SU-DHL-6 (cell line): ENCODE data around the gene HOXA11.

Experiments
- H2AFZ ChIP-seq: fragments of 200-600 bp; sonication (generic); 2 replicates; pipeline ENCODE4 v1.6.1; 2014; ENCODE audit warnings: low read depth, mild to moderate bottlenecking, moderate library complexity, mixed read lengths, antibody characterized with exemption, low read length; ENCODE audit not compliant: severe bottlenecking
- H3F3A ChIP-seq: fragments of 200-600 bp; shearing (Covaris generic); 2 replicates; pipeline ENCODE4 v1.6.0; 2016; ENCODE audit warnings: antibody characterized with exemption, mild to moderate bottlenecking; ENCODE audit not compliant: insufficient read depth
- H3K27ac ChIP-seq: fragments of 200-600 bp; sonication (generic); 2 replicates; pipeline ENCODE4 v1.5.1; 2016; ENCODE audit warnings: low read depth, mild to moderate bottlenecking, low read length, moderate library complexity, mixed read lengths
- H3K27me3 ChIP-seq: fragments of 200-600 bp; sonication (generic), shearing (Covaris generic); 2 replicates; pipeline ENCODE4 v1.6.0; 2014; ENCODE audit warnings: mild to moderate bottlenecking, low read length
- H3K36me3 ChIP-seq: fragments of 200-600 bp; sonication (generic); 2 replicates; pipeline ENCODE4 v1.6.1; 2014; ENCODE audit warnings: mild to moderate bottlenecking, low read length, mixed read lengths
- H3K4me2 ChIP-seq: fragments of 300-600, 200-600 bp; shearing (Covaris generic), sonication (generic); 2 replicates; pipeline ENCODE4 v1.6.0; 2014; ENCODE audit warnings: low read length, low read depth, mild to moderate bottlenecking; ENCODE audit not compliant: poor library complexity, severe bottlenecking
- H3K4me3 ChIP-seq: fragments of 200-600 bp; sonication (generic); 2 replicates; pipeline ENCODE4 v1.5.1; 2014; ENCODE audit warnings: antibody characterized with exemption, low read length, mild to moderate bottlenecking, mixed read lengths; ENCODE audit not compliant: insufficient read depth, poor library complexity, severe bottlenecking
- H3K79me2 ChIP-seq: fragments of 200-600 bp; sonication (generic); 2 replicates; pipeline ENCODE4 v1.6.1; 2014; ENCODE audit warnings: mild to moderate bottlenecking, low read length, moderate library complexity; ENCODE audit not compliant: insufficient read depth
- H3K9ac ChIP-seq: fragments of 200-600 bp; sonication (generic); 2 replicates; pipeline ENCODE4 v1.7.0; 2014; ENCODE audit warnings: mild to moderate bottlenecking, low read length
- H3K9me2 ChIP-seq: fragments of 200-600 bp; sonication (generic); replicated peaks from 2 replicates; pipeline ENCODE4 v1.6.1; 2014; ENCODE audit warnings: low read length; ENCODE audit not compliant: insufficient read depth
- H3K9me3 ChIP-seq: fragments of 200-600 bp; sonication (generic); 2 replicates; pipeline ENCODE4 v1.6.1; 2014; ENCODE audit warnings: low read length, mixed read lengths; ENCODE audit not compliant: insufficient read depth
- H4K20me1 ChIP-seq: fragments of 200-600 bp; sonication (generic); 2 replicates; pipeline ENCODE4 v1.6.1; 2014; ENCODE audit warnings: low read depth, mild to moderate bottlenecking, antibody characterized with exemption, low read length, moderate library complexity, mixed read lengths
- EZH2phosphoT487 ChIP-seq: fragments of 200-600 bp; sonication (generic), shearing (Covaris generic); conservative IDR thresholded peaks from 2 replicates; pipeline ENCODE4 v1.6.1; 2018; ENCODE audit warnings: mild to moderate bottlenecking, antibody characterized with exemption, low read length, moderate library complexity, mixed read lengths
- TF ChIP-seq, protein P1 (sequence below): fragments of 200-600 bp; sonication (generic); IDR thresholded peaks from one replicate; pipeline ENCODE4 v1.5.1; 2017; ENCODE audit warnings: antibody characterized with exemption, mild to moderate bottlenecking, low read length, moderate library complexity; ENCODE audit not compliant: insufficient read depth, poor library complexity, severe bottlenecking

HOXA11 gene

DNA sequence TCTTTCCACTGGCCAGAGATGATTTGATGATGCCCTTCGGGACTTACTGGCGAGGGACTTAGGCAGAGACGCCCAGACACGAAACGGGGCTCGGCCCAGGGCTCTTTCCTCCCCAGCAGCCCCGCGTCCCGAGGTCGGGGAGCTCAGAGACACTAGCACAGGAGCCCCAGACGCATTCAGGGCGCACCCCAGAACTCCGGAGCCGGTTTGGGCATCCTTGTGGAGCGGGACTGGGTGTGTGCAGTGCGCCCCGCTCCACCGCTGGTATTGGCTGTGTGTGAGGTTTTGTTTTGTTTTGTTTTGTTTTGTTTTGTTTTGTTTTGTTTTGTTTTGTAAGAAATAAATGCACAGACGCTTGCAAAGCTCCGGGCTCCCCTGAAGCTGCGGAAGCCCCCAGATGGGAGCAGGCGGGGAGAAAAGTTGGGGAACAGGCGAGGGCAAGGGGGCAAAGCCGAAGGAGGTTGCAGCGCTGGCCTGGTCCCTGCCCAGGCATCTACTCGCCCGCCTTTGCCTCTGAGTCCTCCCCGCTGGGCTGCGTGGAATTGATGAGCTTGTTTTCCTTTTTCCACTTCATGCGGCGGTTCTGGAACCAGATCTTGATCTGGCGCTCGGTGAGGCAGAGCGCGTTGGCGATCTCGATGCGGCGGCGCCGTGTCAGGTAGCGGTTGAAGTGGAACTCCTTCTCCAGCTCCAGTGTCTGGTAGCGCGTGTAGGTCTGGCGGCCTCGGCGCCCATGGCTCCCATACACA lies 39.7 kb downstream of the HOXA11 start:
- no peak for TF ChIP-seq EZH2phosphoT487
- TF ChIP-seq, protein P1, sequence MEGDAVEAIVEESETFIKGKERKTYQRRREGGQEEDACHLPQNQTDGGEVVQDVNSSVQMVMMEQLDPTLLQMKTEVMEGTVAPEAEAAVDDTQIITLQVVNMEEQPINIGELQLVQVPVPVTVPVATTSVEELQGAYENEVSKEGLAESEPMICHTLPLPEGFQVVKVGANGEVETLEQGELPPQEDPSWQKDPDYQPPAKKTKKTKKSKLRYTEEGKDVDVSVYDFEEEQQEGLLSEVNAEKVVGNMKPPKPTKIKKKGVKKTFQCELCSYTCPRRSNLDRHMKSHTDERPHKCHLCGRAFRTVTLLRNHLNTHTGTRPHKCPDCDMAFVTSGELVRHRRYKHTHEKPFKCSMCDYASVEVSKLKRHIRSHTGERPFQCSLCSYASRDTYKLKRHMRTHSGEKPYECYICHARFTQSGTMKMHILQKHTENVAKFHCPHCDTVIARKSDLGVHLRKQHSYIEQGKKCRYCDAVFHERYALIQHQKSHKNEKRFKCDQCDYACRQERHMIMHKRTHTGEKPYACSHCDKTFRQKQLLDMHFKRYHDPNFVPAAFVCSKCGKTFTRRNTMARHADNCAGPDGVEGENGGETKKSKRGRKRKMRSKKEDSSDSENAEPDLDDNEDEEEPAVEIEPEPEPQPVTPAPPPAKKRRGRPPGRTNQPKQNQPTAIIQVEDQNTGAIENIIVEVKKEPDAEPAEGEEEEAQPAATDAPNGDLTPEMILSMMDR: no peak
- Histone ChIP-seq H3K9me2 (no peaks in the 10 kb centered on the region), H3K4me2 (no peak overlapping the region), H3K27me3 (no peaks in the 10 kb centered on the region), H3K36me3 (no peaks in the 10 kb centered on the region), H2AFZ (no peak overlapping the region), H3K4me3 (no peak overlapping the region), H3K9me3 (no peaks in the 10 kb centered on the region), H3K9ac (no peak overlapping the region), H3K79me2 (peaks cover 13% of the 10 kb centered on the region; the same call in 1 of the 2 replicates), H3F3A (no peaks in the 10 kb centered on the region), H4K20me1 (no peaks in the 10 kb centered on the region), H3K27ac (no peak overlapping the region)

DNA sequence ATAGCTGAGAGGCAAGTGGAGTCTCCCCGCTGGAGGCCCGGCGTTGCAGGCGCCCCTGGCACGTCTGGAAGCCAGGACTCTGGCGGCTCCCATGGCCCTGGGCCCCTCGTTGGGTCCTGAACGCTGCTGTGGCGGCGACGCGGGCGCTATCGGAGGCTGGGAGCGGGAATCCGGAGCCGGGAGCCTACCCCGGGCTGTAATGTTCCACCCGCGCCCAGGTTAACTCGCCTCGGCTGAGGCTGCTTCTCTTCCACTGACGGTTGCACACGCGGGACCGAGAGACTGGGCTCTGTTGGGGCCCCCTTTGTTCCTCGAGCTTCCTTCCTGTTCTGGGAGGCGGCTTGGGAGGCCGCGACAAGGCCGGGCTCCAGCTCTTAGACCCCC lies 40.3 kb downstream of the HOXA11 start:
- Histone ChIP-seq H3K4me3 (no peak overlapping the region), H3K27ac (no peak overlapping the region), H3F3A (no peaks in the 10 kb centered on the region), H3K27me3 (no peaks in the 10 kb centered on the region), H3K9ac (no peak overlapping the region), H2AFZ (no peak overlapping the region), H3K4me2 (no peak overlapping the region), H3K9me2 (no peaks in the 10 kb centered on the region), H3K79me2 (peaks cover 7% of the 10 kb centered on the region; the same call in 1 of the 2 replicates), H3K36me3 (no peaks in the 10 kb centered on the region), H3K9me3 (no peaks in the 10 kb centered on the region), H4K20me1 (no peaks in the 10 kb centered on the region)
- TF ChIP-seq, protein P1: no peak
- no peak for TF ChIP-seq EZH2phosphoT487

DNA sequence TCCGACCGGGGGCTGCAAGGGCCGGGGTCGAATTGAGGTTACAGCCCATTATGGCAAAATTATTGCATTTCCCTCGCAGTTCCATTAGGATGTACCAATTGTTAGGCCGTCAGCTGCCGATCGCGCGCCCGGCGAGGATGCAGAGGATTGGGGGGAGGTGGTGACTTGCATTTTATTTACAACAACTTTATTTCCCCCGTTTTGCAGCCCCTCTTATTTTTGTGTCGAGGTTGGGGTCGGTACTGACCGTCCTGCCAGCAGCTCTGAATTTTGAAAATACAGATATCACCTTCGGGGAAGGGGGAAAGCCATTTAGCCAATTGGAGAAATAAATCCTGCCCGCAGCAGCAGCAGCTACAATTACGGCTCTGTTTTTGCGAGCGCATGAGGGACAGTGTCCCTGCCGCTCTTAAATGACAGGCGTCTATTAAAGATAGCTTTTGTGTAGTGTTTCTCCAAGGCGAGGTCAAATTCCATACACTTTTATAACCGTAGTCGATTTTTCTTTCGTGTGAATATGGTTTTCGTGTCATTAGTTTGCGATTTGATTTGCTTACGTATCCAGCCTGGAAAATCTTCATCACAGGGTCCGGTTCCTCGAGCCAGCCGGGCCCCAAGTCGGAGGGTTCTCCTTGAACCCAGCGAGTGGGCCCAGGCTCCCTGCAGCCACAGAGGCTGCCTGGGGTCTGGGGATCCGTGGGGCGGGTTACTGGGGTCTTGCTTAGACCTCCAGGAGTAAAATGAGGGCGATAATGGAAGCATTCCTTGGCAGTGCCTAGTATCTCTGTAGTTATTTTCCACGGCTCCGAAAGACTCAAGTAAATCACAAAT lies 40.9 kb downstream of the HOXA11 start:
- H3K9ac ChIP-seq: no peak overlapping the region
- H3K27ac ChIP-seq: no peak overlapping the region
- no peaks in the 10 kb centered on the region for H4K20me1 ChIP-seq
- no peak overlapping the region for H3K4me3 ChIP-seq
- H3K27me3 ChIP-seq: no peaks in the 10 kb centered on the region
- peaks cover 1% of the 10 kb centered on the region; the same call in 1 of the 2 replicates for H3K79me2 ChIP-seq
- H3F3A ChIP-seq: no peaks in the 10 kb centered on the region
- no peaks in the 10 kb centered on the region for H3K36me3 ChIP-seq
- no peaks in the 10 kb centered on the region for H3K9me2 ChIP-seq
- TF ChIP-seq, protein P1: no peak
- no peak for TF ChIP-seq EZH2phosphoT487
- no peak overlapping the region for H2AFZ ChIP-seq
- no peaks in the 10 kb centered on the region for H3K9me3 ChIP-seq
- H3K4me2 ChIP-seq: no peak overlapping the region
